CD4-positive, alpha-beta T cell treated with Interleukin-6 for 4 hours (primary cell): Measurements from ENCODE around the gene MDM1.
A peak's percentile ranks its signal among the peaks of the same experiment; 100 is the strongest.

Experiments
- DNase-seq: peaks from one replicate; pipeline ENCODE4 v3.0.0-alpha.2; 2020; ENCODE audit warnings: mixed read lengths

MDM1 gene, protein sequence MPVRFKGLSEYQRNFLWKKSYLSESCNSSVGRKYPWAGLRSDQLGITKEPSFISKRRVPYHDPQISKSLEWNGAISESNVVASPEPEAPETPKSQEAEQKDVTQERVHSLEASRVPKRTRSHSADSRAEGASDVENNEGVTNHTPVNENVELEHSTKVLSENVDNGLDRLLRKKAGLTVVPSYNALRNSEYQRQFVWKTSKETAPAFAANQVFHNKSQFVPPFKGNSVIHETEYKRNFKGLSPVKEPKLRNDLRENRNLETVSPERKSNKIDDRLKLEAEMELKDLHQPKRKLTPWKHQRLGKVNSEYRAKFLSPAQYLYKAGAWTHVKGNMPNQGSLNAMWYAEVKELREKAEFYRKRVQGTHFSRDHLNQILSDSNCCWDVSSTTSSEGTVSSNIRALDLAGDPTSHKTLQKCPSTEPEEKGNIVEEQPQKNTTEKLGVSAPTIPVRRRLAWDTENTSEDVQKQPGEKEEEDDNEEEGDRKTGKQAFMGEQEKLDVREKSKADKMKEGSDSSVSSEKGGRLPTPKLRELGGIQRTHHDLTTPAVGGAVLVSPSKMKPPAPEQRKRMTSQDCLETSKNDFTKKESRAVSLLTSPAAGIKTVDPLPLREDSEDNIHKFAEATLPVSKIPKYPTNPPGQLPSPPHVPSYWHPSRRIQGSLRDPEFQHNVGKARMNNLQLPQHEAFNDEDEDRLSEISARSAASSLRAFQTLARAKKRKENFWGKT

DNA sequence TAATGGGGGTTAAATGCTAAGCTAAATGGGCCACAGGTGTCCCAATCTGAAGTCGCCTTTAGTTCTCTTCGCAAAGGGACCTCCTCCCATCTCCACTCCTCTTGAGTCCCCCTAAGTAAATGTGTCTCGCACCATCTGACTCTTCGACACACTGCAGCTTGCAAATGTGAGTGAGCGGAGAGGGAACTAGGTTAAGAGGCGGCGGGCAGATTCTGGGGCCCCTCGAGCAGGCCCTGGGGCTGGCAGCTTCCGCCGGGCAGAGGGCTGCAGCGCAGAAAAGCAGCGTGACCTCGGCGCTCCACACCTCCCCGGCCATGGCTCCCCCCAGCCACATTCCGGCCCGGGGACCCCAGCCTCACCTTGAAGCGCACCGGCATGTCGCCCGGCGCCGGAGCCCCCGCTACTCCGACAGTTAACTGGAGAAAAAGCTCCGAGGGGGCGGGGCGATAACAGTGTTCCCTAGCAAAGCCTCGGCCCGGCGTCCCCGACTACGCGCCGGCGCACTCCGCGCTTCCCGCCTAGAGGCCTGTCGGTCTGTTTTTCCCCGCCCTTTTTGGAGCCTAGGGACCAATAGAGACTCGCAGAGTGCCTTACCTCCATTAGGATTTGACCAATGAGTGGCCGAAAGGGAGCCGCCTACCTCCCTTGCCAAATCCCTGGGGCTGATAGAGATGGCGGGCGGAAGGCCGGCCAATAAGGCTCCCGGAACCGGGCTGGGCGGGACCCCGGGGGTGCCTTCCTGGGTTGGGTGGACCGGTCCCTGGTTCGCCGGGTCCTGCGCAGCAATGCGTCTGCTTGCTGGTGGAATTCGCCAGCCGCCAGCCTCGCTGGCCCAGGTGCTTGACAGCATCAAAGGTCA, at the start of gene MDM1:
TSS of gene MDM1 (minus strand) at position 494 of the 859 bp plus-strand sequence. CDS start at position 377, 117 bp downstream.
- DNase-seq: peak; percentile 98

- DNase-seq: no peak
These were observed 49.5 kb upstream of the MDM1 start for GRCh38 chr12:68381476-68382219.

DNA sequence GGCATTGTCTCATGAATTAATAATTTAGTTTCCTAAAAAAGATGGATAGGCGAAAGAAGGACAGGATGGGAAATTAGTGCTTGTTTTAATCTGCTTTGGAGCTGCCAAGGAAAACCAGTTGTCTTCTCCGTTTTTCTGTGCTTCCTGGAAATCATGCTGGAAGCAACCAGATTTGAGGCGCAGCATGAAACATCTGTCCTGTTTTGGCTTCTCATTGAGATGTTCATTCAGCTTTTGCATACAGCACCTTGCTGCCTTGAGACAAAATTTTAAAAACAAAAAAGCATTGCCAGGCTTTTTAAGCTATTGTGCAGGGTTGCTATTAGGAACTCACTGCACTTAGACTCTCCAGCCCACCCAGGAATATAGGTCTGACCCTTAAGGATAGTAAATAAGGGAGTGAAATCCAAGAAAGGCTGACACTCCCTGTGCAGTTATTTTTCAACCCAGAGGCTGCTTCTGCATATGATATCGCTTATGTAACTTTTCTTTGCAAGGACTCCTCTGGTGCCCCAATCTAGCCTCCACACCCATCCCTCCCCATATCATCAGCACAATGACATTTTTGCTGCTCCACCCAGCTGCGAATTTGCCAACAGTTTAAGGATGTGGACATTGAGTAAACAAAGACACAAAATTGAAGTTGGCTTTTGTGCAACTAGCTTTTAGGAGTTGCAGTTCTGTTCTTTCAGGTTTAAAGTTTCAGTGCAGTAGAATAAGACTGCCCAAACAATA, 46.9 kb upstream of the MDM1 start:
- DNase-seq: no peak

GRCh38 chr12:68377881-68378280, 45.7 kb upstream of the MDM1 start:
- DNase-seq: no peak

- no peak for DNase-seq
These were observed 44.7 kb upstream of the MDM1 start for GRCh38 chr12:68376901-68377300.

DNA sequence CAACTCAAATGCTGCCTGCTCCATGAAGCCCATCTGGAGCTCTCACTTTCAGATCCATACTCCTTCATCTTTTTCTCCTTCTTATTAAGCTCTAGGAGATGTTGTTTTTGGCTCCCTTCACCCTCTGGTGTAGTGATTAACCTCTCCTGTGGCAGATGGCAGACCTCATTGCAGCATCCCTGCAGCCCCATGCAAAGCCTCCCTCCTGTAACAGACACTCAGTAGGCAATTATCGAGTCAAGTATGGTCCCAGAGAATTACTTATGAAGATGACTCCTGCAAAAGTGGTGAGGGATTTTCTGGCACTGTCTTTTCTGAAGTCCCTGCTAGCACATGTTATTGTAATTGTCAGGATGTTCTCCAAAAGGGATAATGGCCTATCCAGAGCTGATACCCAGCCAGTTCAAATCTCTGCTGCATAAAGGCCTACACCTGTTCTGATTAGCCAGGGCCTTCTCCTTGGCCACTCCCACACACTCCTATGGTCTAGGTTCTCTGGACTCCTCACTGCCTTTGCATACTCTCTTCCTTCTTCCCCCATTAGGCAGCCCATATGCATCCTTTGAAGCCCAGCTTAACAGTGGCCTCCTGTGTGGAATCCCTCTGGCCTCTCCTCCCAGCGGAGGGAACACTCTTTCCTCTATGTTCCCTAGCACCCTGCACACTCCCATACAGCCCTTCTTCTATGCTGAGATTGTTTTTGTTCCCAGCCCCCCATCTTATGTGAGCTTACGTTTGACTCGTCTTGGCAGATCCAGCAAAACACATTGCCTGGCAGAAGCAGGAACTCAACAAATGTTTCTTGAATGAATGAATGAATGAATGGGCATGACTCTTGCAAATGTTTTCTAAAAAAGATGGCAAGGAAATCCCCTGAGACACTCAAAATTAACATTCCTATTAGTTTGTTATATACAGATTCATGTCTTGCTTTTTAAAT, 43.9 kb upstream of the MDM1 start:
- no peak for DNase-seq

- peak; percentile 70 for DNase-seq
These were observed 42.3 kb upstream of the MDM1 start for GRCh38 chr12:68374307-68374982.

DNA sequence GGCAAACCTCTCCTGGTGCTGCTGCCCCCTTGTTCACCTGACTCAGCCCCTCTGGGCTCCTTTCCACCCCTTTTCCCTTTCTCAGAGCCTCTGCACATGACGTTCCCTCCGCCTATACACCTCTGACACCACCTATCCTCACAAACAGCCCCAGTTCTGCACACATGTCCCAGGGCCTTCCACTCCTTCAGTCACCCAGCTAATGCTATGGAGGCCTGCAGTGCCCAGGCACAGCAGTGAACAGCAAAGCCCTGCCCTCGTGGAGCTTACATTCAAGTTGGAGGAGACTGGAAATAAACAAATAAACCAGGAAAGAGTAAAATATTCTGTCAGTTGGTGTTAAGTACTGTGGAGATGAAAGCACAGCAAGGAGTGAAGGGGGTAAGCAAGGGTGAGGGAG, 38.5 kb upstream of the MDM1 start:
- DNase-seq: no peak

- DNase-seq: no peak
These were observed 37.9 kb upstream of the MDM1 start for GRCh38 chr12:68370006-68370590.

GRCh38 chr12:68368327-68368726, 36.2 kb upstream of the MDM1 start:
- DNase-seq: no peak

DNA sequence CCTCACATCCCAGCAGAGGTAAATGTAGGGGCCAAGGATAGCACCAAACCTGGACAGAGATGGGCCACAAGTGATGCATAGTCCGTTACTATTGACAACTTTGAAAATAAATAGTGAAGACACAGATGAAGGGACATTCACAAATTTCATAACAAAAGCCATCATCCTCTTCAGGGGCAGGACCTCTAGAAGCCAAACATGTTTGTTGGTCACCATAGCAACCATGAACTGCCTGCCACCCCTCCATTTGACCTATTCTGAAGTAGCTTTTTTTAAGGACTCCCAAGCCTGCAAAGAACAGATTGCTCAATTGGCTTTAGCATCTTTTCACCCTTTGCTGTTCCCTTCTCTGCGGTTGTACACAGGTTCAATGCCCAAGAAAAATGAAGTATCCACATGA, 35.7 kb upstream of the MDM1 start:
- no peak for DNase-seq

GRCh38 chr12:68367116-68367515, 35.0 kb upstream of the MDM1 start:
- no peak for DNase-seq

- peak; percentile 88 for DNase-seq
These were observed 32.9 kb upstream of the MDM1 start for GRCh38 chr12:68364893-68365725.

DNA sequence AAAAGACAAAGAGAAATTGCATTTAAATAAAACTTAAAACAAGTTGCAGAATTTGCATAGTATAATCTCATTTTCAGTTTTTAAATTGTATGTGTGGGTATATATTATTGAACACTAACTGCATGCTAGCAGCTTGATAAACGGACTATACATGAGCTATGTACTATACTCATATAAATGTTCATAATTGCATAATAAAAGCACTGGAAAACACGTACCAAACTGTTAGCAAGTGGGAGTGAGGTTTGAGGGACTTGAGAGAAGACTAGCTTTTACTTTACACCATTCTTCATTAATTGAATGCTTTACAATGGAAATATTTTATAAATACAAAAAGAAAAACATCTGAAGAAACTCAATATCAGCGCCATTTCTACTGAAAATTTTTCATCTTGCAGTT, 32.2 kb upstream of the MDM1 start:
- DNase-seq: no peak

DNA sequence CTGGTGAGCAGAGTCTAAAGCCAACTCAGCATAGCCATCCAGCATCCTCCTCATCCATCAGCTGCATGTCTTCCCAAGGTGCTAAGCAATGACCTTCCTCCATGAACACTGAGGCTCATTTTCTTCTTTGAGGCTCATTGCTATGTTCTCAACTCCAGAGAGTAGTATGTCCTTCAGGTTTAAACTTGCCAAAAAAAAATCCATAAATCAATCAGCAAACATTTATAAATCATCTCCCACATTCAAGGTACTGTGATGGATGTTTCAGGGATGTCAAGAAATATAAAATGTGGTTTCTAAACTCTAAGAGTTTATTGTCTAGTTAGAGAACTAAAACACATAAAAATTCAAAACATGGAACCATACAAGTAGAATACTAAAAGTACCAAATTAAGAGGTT, 29.8 kb upstream of the MDM1 start:
- no peak for DNase-seq

DNA sequence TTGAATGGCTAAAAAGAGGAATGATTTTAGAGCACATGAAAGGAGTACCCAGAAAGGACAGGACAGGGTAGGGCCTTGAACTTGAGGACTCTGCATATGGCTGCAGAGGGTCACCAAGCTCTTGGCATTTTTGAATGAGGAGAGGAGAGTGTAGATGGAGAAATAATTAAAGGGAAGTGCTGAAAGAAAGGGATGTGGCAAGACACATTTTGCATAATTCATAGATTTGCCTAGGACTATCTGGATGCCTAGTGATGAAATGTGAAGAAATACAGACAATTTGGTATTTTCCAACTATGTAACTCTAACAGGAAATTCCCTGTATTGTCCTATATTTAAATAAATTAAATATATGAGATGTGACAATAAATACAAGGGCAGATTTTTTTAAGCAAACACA, 27.5 kb upstream of the MDM1 start:
- no peak for DNase-seq

DNA sequence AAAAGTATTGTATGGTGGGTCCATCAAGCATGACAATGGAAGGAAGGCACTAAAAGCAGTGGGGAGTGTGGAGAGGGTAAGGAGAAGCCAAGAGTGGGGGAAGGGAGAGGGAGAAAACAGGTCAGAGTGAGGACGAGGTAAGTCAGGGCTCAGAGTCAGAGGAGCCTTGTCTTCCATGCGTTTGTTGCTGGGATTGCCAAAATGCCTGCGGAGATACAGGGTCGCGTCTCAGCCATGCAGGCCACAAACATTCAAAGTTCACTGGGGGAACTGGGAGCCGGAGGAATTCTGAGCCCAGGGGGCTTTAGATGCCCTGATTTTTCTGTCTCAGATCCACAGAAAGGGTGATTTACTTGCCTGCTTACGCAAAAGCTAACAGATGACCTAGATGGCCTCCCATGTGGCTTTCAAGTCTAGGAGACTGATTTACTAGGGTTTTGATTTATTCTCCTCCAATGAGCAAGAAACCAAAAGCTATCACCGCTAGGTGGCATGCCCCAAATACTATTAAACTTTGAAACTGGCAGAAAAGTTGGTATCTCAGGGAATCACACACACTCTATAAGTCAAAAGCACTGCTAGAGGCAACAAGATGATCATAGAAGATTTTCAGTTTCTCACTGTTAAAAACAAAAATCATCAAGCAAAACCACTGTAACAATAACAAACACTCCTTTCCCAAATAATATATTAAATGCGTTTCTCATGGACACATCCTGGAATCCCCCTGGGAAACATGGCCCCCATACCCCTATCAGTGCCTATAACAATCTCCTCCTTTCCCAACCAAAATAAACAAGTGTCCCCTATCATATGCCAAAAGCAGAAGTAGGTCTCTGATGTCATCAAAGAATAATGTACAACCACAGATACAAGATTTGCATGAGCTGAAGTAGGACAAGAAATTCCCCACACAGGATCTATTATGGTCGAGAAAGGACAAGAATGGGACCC, 26.6 kb upstream of the MDM1 start:
- DNase-seq: peak; percentile 78

GRCh38 chr12:68356986-68357385, 24.8 kb upstream of the MDM1 start:
- DNase-seq: no peak
